ENCODE measurements around the gene U2SURP.
"Not testable (repeated sequence)": the region's sequence is repeated elsewhere in the genome, so short reads cannot be mapped to it uniquely, and the experiment has no call there.

Gene U2SURP

GRCh38 chr3:143064777-143065176, 63.4 kb downstream of the U2SURP start:
- Mint-ChIP-seq H3K36me3 (ENCODE audit: low read depth) (peaks cover 19% of the 10 kb centered on the region), H3K27ac (no peak overlapping the region), H3K4me3 (no peak overlapping the region), H3K9me3 (no peaks in the 10 kb centered on the region), H3K27me3 (no peaks in the 10 kb centered on the region), H3K4me1 (ENCODE audit: low read depth) (peaks cover 17% of the 10 kb centered on the region)

DNA sequence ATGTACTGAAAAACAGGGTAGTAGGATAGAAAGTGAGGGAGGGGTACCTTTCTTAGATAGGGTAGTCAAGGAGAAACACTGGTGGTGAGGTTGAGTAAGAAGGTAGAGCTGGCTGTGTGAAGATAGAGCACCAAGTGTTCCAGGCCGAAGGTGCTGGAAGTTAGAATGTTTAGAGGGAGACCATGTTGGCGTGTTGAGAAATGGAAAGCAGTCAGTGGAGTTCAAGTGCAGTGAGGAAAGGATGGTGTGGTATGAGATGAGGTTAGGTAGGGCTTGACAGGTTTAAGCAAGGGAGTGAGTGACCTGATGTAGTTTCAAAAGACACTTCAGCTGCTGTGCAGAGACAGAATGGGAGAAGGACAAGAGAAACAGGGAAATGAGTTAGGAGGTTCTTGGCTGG, 64.0 kb downstream of the U2SURP start:
- H3K4me1 Mint-ChIP-seq (ENCODE audit: low read depth), result peaks cover 11% of the 10 kb centered on the region

DNA sequence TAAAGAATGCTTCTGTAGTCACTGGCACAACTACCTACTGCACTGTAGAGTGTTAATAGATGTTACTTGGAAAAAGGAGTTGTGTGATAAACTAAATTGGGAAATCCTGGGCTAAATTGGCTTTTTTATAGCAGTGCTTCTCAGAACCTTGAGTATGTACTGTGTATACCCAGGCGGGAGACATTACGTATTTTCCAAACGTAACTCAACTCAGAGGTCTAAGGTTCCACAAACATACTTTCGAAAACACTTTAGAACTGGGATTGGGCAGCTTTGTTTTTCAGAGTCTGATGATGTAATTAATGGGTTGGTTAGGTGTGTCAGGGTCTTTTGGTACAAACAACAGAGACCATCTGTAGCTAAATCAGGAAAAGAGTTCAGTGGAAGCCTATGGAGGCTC, 64.7 kb downstream of the U2SURP start:
- H3K27ac Mint-ChIP-seq, result no peak overlapping the region
- no peaks in the 10 kb centered on the region for H3K9me3 Mint-ChIP-seq
- no peaks in the 10 kb centered on the region for H3K27me3 Mint-ChIP-seq
- H3K36me3 Mint-ChIP-seq (ENCODE audit: low read depth), result peaks cover 8% of the 10 kb centered on the region
- no peak overlapping the region for H3K4me3 Mint-ChIP-seq
- peaks cover 5% of the 10 kb centered on the region for H3K4me1 Mint-ChIP-seq (ENCODE audit: low read depth)

More for the DNA sequence above, 64.0 kb downstream of the U2SURP start:
- Mint-ChIP-seq H3K27me3 (no peaks in the 10 kb centered on the region), H3K9me3 (no peaks in the 10 kb centered on the region), H3K4me3 (no peak overlapping the region), H3K27ac (no peak overlapping the region), H3K36me3 (ENCODE audit: low read depth) (peaks cover 13% of the 10 kb centered on the region)

GRCh38 chr3:143067201-143067600, 65.8 kb downstream of the U2SURP start:
- Mint-ChIP-seq H3K4me3 (no peak overlapping the region), H3K27ac (no peak overlapping the region), H3K4me1 (ENCODE audit: low read depth) (no peaks in the 10 kb centered on the region), H3K27me3 (no peaks in the 10 kb centered on the region), H3K36me3 (ENCODE audit: low read depth) (no peaks in the 10 kb centered on the region), H3K9me3 (no peaks in the 10 kb centered on the region)

DNA sequence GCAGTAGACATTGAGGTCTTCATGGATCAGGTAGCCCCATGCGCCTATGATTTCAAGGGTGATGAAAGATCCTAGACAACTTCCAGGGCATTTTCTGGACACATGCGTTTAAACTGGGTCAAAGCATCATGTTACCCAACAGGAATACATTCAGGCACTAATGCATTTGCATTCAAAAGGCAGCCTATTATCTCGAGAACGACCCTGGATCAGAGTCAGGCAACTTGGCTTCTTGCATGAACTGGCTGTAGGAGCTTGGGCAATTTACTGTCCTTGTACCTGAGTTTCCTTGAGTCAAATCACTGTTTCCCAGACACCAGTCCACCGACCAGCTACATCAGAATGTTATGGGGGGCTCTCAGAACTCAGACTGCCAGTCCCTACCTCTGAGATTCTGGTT, 66.7 kb downstream of the U2SURP start:
- H3K4me1 Mint-ChIP-seq (ENCODE audit: low read depth), result no peaks in the 10 kb centered on the region
- H3K9me3 Mint-ChIP-seq, result no peaks in the 10 kb centered on the region
- H3K36me3 Mint-ChIP-seq (ENCODE audit: low read depth), result no peaks in the 10 kb centered on the region
- no peak overlapping the region for H3K4me3 Mint-ChIP-seq
- no peaks in the 10 kb centered on the region for H3K27me3 Mint-ChIP-seq
- H3K27ac Mint-ChIP-seq, result no peak overlapping the region

- Mint-ChIP-seq H3K4me3 (no peak overlapping the region), H3K4me1 (ENCODE audit: low read depth) (no peaks in the 10 kb centered on the region), H3K27ac (no peak overlapping the region), H3K27me3 (no peaks in the 10 kb centered on the region), H3K36me3 (ENCODE audit: low read depth) (no peaks in the 10 kb centered on the region), H3K9me3 (no peaks in the 10 kb centered on the region)
Observed at GRCh38 chr3:143070977-143071551, 69.7 kb downstream of the U2SURP start.

DNA sequence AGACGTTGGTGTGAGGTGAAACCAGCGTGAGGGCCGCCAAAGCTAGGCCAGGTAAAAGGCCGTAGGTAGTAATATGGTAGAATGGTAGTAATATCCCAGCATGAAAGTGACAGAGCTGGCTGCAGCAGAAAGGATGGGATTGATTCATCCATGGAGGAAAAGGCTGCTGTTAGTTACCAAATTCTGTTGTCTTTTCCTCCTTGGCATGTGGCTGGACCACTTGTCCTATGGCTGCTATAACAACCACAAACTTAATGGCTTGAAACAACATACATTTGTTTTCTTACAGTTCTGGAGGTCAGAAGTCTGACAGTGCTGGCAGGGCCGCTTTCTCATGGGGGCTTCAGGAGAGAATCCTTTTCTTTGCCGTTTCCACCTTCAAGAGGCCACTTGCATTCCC, 70.4 kb downstream of the U2SURP start:
- Mint-ChIP-seq H3K4me3 (no peak overlapping the region), H3K4me1 (ENCODE audit: low read depth) (no peaks in the 10 kb centered on the region), H3K36me3 (ENCODE audit: low read depth) (no peaks in the 10 kb centered on the region), H3K27ac (no peak overlapping the region), H3K27me3 (no peaks in the 10 kb centered on the region), H3K9me3 (no peaks in the 10 kb centered on the region)

GRCh38 chr3:143072298-143073020, 71.1 kb downstream of the U2SURP start:
- not testable (repeated sequence) for H3K9me3 Mint-ChIP-seq; H3K4me1 Mint-ChIP-seq (ENCODE audit: low read depth); H3K36me3 Mint-ChIP-seq (ENCODE audit: low read depth); H3K27me3 Mint-ChIP-seq; H3K4me3 Mint-ChIP-seq; H3K27ac Mint-ChIP-seq

GRCh38 chr3:143073541-143073940, 72.2 kb downstream of the U2SURP start:
- H3K27ac Mint-ChIP-seq; H3K27me3 Mint-ChIP-seq; H3K36me3 Mint-ChIP-seq (ENCODE audit: low read depth); H3K4me3 Mint-ChIP-seq; H3K4me1 Mint-ChIP-seq (ENCODE audit: low read depth); H3K9me3 Mint-ChIP-seq: not testable (repeated sequence)

DNA sequence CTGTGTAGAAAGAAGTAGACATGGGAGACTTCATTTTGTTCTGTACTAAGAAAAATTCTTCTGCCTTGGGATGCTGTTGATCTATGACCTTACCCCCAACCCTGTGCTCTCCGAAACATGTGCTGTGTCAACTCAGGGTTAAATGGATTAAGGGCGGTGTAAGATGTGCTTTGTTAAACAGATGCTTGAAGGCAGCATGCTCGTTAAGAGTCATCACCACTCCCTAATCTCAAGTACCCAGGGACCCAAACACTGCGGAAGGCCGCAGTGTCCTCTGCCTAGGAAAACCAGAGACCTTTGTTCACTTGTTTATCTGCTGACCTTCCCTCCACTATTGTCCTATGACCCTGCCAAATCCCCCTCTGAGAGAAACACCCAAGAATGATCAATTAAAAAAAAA, 72.6 kb downstream of the U2SURP start:
- H3K27ac Mint-ChIP-seq; H3K9me3 Mint-ChIP-seq; H3K4me1 Mint-ChIP-seq (ENCODE audit: low read depth); H3K4me3 Mint-ChIP-seq; H3K27me3 Mint-ChIP-seq; H3K36me3 Mint-ChIP-seq (ENCODE audit: low read depth): not testable (repeated sequence)

GRCh38 chr3:143078883-143079282, 77.5 kb downstream of the U2SURP start:
- Mint-ChIP-seq H3K27ac (no peak overlapping the region), H3K27me3 (no peaks in the 10 kb centered on the region), H3K9me3 (no peaks in the 10 kb centered on the region), H3K4me3 (no peak overlapping the region), H3K4me1 (ENCODE audit: low read depth) (peaks cover 7% of the 10 kb centered on the region), H3K36me3 (ENCODE audit: low read depth) (no peaks in the 10 kb centered on the region)

DNA sequence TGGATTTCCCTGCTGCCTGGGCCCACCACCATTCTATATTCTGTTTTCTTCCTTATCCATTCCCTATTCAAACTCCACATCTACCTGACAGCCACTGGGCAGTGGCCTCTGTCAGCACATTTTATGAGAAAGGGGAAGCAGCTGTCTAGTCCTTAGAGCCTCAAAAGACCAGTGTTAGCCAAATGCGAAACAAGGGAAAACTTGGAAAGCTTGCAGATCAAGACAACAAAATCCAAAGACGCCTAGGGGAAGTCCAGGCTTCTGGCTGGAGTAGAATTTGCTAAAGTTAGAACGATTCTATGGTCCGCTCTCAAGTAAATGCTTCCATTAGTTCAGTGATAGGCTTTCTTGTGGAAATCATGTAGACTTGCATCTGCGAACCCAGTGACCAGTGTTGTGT, 78.8 kb downstream of the U2SURP start:
- Mint-ChIP-seq H3K27me3 (no peaks in the 10 kb centered on the region), H3K9me3 (no peaks in the 10 kb centered on the region), H3K36me3 (ENCODE audit: low read depth) (no peaks in the 10 kb centered on the region), H3K4me3 (no peak overlapping the region), H3K4me1 (ENCODE audit: low read depth) (peaks cover 7% of the 10 kb centered on the region), H3K27ac (no peak overlapping the region)

DNA sequence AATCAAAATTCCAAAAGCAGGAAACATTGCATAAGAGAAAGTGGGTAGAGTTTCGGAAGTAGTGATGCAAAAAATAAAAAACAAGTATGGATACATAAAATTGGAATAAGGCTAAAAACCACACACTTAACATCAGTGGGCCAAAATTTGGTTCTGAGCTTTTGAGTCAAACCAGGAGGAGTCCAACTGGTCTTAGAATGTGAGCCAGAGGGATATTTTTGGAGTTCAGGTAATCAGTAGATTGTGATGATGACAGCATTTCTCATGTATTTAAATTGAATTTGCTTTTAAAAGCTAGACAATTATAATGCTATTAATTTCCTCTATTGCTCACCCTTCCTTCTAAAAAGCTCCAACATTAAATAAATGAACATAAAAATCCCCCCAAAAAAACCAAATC, 80.0 kb downstream of the U2SURP start:
- Mint-ChIP-seq H3K27me3 (no peaks in the 10 kb centered on the region), H3K27ac (no peak overlapping the region), H3K4me1 (ENCODE audit: low read depth) (peaks cover 7% of the 10 kb centered on the region), H3K4me3 (no peak overlapping the region), H3K9me3 (no peaks in the 10 kb centered on the region), H3K36me3 (ENCODE audit: low read depth) (no peaks in the 10 kb centered on the region)

- Mint-ChIP-seq H3K4me3 (peak overlapping the region; percentile 6), H3K27ac (no peak overlapping the region), H3K36me3 (ENCODE audit: low read depth) (no peaks in the 10 kb centered on the region), H3K27me3 (no peaks in the 10 kb centered on the region), H3K9me3 (no peaks in the 10 kb centered on the region), H3K4me1 (ENCODE audit: low read depth) (peaks cover 7% of the 10 kb centered on the region)
Observed at GRCh38 chr3:143081844-143082778, 80.7 kb downstream of the U2SURP start.

DNA sequence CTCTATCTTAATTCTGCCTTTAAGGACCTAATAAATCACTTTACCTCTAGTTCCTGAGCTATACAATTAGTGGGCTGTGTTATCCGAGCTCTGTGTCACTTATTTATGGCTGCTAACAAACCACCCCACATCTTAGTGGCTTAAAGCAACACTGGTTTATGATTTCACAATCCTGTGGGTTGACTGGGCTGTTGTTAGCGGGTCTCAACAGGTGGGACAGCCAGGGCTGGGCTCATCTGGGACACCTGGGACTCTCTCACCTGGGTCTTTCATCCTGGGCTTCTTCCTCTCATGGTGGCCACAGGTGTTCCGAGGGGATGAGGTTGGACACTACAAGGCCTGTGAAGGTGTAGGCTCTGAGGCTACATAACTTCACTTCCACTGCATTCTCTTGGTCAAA, 82.4 kb downstream of the U2SURP start:
- Mint-ChIP-seq H3K27me3 (no peaks in the 10 kb centered on the region), H3K27ac (no peak overlapping the region), H3K9me3 (no peaks in the 10 kb centered on the region), H3K36me3 (ENCODE audit: low read depth) (no peaks in the 10 kb centered on the region), H3K4me3 (no peak overlapping the region), H3K4me1 (ENCODE audit: low read depth) (peaks cover 7% of the 10 kb centered on the region)

Measured in stimulated activated naive CD8-positive, alpha-beta T cell treated with anti-CD3 and anti-CD28 coated beads, Interleukin-15, Interleukin-2, amounts not matched to agents 100 ng/mL and 50 ng/mL, for 24 hours (primary cell).